NCI-H1048 (cell line): ENCODE results near the gene ATP1A3.

Source experiments
- DNase-seq: peaks from one replicate; lab custom pipeline; 2025; lab: John Stamatoyannopoulos, UW

Gene ATP1A3

DNA sequence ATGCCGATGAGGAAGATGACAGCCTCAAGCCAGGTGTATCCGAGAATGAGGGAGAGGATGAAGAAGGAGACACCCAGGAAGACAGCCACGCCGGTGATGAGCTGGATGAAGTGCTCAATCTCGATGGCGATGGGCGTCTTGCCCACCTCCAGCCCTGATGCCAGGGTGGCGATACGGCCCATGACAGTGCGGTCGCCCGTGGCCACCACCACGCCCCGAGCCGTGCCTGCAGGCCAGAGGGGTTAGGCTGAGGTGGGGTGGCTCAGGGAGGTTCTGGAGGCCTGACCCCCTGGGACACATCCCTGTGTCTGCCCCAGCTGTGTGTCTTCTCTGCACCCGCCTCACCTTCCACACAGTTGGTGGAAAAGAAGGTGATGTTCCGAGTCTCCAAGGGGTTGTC, 9.1 kb downstream of the ATP1A3 start:
- DNase-seq = no peak

DNA sequence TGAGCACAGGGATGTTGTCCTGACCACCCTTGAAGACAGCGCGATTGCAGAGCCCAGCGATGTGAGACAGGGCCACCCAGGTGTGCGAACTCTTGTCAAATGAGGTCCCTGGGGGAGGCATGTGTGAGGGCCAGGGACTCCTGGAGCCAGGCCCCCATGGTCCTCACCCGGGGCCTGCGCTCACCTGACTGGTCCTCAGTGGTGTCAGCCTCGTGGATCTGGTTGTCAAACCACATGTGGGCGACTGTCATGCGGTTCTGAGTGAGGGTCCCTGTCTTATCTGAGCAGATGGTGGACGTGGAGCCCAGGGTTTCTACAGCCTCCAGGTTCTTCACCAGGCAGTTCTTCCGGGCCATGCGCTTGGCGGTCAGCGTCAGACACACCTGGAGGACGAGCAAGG, 12.3 kb downstream of the ATP1A3 start:
- DNase-seq = no peak

DNA sequence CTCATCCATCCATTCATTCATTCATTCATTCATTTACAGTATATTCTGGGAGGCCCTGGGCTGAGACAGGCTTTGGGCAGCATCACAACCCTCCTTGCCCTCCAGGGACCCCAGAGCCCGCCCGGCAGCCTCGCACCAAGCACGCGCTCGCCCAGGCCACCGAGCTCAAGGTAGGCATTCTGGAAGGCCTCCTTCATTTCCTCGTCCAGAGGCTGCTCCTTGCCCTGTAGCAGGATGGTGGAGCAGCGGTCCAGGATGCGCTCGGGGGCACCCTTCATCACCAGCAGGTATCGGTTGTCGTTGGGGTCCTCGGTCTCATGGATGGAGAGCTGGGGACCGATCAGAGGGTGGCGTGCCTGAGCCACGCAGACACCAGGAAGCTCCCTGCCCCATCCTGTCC, 15.6 kb downstream of the ATP1A3 start:
- DNase-seq = no peak

DNA sequence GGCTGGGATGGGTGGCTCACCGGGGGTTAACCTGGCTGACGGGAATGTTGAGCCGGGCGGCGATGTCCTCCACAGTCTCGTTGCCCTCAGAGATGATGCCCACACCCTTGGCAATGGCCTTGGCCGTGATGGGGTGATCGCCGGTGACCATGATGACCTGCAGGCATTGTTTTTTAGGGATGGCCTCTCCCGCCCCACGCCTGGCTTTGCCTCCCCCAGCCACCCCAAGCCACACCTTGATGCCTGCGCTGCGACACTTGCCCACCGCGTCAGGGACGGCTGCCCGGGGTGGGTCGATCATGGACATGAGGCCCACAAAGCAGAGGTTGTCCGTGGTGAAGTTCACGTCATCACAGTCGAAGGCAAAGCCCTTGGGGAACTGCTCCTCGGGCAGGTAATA, 16.1 kb downstream of the ATP1A3 start:
- no peak for DNase-seq

DNA sequence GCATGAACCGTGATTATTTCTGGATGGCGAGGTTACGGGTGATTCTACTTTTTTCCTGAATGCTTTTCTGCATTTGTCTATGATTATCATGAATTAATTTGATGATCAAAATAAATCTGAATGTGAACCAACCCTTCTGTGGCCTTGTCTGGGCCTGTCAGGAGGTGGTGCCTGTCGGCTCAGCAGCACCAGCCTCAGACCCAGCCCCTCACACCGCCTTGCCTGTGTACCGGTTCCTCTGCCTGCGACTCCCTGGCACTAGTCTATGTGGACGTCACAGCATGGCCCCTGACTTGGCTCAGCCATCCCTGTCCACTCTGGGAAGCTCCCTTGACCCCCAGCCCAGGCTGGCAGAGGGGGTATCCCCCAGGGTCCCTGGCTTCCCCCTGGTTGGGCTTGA, 19.4 kb downstream of the ATP1A3 start:
- no peak for DNase-seq

DNA sequence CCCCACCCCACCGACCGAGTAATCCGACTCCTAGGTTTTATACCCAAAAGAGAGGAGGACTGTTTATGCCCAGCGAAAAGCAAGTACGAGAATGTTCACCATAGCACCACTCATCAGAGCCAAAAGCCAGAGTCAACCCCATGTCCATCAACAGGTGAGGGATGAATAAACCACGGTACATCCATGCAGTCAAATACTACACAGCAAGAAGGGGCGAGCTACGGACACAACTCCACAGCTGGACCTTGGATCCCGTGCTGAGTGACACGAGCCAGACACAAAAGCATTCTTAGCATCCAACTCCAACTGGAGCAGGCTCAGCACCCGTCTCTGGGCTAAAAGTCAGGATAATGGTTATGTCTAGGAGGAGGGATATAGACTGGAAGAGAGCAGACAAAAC, 22.7 kb downstream of the ATP1A3 start:
- no peak for DNase-seq

DNA sequence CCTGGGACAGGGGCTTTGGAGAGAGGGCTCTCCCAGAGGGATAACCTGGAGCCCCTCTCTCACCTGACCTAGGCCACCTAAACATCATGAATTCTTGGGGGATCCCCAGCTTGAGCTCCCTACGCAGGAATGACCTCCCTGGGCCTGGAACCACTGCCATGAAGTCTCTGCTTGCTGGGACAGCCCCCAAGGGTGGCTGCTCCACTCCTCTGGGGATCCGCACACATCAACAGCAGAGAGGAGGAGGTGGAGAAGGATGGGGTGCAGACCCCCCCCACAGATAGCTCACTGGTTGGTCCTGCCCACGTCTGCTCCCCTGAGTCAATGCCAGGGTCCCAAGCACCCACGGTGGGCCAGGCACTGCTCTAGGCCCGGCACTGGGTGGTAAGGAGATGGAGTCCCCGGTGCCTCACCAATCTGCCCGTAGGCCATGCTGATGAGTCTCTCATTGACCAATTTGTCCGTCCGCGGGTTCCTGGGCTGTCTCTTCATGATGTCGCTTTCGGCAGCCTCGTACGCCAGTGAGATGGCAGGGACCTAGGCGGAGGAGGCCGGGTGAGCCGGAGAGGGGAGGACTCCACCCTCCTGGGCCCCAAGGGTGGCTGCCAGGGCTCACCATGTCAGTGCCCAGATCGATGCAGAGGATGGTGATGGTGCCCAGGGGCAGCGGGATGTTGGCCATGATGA, 24.1 kb downstream of the ATP1A3 start:
- DNase-seq = no peak

DNA sequence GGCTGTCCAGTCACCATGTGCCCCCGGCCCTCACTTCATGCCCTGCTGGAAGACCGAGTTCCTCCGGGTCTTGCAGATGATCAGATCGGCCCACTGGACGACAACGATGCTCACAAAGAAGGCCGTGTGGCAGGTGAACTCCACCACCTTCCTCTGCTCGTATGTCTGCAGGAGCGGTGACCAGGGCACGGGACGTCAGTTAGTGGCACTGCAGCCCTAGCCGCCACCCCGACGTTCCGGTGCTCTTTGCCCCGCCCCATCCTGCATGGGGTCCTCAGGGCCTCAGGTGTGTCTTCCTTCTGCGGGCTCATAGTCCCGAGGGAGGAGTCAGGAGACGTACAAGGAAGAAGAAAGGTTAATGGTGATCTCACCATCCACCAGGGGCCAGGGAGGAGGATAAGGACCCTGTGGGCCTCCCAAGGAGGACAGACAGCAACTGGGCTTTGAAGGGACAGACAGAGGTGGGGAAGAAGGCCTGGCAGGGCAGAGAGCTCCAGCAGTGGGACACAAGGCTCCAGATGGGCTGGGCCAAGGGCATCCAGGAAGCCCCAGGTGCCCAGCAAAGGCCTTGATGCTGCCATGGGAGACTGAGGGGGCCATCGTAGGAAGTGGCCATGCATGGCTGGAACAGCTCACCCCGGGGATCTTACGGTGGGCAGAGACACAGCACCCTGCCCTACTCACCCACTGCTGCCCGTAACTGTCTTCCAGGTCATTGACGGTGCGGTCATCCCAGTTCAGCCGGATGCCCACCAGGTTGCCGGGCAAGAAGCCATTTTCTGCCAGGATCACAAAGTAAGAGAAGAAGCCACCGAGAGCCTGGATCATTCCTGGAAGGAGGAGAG, 25.1 kb downstream of the ATP1A3 start:
- DNase-seq = no peak

DNA sequence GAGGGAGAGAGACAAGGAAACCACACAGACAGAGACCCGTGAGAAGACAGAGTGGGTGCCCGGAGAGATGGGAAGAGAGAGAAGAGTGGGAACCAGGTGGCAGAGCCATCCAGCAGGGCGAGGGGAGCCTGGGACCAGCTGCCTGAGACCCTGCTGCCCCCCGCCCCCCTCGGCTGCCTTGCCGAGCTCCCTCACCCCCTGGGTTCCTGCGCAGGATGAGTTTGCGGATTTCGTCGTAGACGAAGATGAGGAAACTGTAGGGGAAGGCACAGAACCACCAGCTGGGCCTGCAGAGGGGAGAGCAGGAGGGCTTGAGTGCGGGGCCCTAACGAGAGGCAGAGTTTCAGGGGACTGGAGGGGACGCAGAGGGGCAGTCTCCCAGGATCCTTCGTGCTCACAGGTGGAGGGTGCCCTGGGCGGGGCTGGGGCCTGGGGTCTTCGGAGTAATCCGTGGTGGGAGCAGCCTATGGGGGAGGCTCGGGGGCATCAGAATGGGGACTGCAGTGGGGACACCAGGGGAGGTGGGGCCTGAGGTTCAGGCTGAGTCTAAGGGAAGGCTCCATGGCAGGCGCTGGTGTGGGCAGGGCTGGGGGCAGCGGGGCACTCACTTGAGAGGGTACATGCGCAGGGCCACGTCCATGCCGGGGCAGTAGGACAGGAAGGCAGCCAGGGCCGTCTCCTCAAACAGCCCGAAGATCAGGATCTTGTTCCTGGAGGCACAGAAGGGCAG, 26.8 kb downstream of the ATP1A3 start:
- DNase-seq = no peak

DNA sequence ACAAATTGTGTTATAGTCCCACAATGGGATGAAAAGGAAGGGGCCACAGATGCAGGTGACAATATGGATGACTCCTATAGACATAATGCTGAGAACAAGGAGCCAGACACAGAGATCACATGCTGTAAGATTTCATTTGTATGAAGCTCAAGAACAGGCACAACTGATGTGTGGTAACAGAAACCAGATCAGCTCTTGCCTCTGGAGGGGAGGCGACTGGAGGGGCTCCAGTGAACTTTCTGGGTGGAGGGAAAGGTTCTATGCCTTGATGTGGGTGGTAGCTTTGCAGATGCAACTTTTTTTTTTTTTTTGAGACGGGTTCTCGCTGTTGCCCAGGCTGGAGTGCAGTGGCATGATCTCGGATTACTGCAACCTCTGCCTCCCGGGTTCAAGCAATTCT, 28.9 kb downstream of the ATP1A3 start:
- no peak for DNase-seq

DNA sequence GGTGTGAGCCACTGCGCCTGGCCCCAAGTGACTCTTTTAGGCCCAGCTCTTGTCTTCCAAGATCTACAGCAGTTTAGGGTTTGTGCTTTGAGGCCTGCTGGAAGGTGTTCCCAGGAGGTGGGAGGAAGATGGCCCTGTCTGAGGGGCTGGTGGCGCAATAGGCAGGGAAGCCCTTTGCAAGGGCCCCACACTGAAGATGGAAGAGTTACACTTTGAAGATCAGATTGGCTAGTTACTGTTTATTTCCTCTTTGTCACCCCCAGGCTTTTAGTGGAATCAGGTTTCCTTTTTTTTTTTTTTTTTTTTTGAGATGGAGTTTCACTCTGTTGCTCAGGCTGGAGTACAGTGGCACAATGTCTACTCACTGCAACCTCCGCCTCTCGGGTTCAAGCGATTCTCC, 33.1 kb downstream of the ATP1A3 start:
- DNase-seq = no peak

DNA sequence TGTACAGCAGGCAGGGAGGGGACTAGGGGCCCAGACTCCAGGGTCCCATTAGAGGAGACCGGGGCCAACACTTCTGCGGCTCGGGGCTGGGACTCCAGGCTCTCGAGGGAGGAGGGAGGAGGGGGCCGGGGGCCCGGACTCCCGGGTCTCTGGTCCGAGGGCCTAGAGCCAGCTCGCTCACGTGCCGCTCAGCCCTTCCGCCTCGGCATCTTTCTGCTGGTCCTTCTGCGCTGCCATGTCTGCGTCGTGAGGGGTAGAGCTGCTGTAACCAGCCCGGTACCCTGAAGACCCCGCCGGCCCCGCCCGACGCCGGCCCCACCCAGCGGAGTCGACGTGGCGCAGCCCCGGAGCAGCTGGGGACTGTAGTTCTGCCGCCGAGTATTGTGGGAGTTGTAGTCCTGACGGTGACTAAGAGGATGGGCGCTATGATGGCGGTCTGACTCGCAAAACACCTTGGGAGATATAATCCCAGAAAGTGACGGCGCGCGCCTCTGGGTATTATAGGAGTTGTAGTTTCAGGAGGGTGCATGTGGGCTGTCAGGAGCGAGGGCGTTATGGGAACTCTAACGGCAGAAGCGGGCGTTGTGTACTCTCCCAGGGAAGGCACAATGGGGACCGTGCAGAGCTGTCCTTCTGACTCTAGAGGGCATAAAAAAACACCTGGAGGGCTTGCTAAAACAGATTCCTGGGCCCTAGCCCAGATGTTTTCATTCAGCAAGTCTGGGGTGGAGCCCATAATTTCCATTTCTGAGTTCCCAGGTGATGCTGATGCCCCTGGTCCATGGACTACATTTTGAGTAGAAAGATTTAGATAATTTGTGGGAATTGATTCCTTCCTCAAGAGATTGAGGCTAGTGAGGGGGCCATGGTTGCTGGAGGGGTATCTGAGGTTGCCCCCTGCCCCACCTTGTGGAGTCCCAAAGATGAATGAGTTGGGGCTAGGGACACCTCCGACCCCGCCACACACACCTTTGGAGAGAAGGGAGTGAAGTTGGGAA, 34.7 kb downstream of the ATP1A3 start, which contains the start of gene RABAC1:
Gene RABAC1, minus strand, starts transcription at position 266 of the 998 bp plus-strand sequence. Its CDS starts 29 bp downstream, at position 237.
- DNase-seq = peak; percentile 74

DNA sequence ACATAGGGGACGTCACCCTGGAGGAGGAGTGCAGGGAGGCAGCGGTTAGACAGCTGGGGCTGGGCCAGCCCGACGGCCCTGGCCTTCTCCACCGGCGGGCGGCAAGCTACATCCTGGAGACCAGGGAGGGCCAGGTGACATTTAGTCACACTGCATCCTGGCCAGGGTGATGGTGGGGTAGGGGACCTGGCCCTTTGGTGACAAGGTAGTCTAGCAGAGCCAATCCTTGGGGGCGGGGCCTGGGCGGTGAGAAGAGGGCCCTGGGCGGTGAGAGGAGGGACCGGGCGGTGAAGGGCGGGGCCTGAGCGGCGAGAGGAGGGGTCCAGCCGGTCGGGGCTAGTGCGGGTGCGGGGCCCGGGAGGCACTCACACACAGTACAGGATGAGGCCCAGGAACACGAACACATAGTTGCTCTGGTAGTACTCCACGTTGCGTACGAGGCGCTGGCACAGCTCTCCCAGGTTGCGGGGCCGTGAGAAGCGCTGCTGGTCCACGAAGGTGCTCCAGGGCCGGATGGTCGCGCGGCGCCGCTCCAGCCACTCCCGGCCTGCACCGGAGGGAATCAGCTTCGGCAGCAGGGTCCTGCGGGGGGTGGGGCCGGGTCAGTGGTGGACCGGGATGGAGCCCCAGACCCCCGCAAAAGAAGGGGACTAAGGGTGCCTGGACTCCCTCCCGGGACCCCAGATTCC, 35.5 kb downstream of the ATP1A3 start:
- peak; percentile 23 for DNase-seq

DNA sequence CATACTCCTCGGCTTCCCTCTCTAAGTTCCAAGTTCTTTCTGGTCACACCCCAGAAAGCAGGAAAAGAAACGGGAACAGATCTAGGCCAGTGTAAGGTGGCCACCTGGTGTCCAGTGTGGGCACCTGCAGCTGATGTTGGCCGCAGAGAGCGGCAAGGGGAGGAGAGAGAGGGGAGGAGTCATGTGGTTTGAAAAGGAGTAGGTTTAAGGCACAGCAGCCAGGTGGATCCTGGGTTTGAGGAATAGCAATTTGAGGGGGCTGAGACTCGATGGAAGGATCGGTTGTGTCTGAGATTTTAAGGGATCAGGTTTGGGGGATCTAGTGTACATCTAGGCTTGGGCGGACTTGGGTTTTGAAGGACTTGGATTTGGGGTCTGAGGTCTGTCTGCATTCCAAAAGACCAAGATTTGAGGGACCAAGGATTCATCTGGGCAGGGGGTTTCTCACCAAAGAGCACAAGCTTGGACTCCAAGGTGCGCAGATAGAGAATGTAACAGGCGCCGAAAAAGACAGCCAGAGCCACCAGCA, 36.1 kb downstream of the ATP1A3 start:
- no peak for DNase-seq

DNA sequence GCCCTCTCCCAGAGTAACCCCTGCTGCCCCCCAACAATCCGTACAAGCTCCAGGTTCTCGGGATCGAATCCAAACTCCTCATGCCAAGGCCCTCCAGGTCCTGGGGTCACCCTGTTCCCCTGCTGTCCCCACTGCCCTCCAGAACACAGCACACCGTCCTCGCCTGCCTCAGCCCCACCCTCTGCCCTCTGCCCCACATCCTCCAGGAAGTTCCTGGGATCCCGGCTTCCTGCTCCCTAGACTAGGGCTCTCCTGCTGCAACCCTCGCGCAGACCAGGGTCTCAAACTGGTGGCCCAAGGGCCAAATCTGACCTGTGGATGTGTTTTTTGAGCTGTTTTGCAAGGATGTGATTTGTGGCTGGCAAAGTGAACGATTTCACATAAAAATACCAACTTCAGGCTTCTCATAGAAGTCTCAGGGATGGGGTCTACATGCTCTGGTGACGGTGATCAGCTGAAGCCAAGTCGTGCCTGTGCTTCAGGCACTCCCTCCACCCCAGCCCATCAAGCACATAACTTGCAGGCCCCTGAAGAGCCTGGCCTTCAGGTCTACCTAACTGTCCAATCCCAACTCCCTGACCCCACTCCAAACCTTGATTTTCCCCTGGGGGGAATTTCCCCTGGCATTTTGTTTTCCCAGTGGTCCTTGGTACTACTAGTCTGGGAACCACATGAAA, 36.7 kb downstream of the ATP1A3 start:
- no peak for DNase-seq

DNA sequence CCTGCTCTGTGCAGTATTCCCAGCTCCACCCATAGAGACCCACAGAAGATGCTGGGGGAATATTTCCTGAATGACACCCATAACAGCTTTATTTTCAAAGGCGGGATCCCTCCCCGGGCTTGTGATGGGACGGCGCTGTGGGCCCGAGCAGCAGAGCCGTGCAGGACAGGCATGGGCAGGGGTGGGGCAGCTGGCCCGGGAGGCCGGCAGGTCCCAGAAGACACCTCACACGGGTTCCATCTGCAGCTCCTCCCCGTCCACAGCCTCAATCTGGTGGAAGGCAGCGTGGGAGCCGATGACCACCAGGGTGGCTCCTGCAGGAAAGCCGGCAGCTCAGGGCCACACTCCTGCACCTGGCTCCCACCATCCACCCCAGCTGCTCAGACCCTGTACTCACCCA, 37.4 kb downstream of the ATP1A3 start:
- no peak for DNase-seq

DNA sequence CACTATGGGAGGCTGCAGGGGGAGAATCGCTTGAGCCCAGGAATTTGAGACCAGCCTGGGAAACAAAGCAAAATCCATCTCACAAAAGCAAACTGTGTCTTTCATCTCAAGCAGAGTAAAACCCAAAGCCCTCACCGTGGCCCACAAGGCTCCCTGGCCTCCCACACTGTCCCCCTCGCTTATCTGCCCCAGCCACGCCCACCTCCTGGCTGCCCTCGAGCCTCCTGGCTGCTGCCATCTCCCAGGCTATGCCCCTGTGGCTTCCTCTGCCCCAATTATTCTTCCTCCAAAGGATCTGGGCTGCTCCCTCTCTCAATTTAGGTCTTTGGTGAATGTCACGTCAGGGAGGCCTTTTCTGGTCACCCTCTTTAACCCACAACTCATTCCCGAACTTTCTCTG, 38.5 kb downstream of the ATP1A3 start:
- DNase-seq = no peak

DNA sequence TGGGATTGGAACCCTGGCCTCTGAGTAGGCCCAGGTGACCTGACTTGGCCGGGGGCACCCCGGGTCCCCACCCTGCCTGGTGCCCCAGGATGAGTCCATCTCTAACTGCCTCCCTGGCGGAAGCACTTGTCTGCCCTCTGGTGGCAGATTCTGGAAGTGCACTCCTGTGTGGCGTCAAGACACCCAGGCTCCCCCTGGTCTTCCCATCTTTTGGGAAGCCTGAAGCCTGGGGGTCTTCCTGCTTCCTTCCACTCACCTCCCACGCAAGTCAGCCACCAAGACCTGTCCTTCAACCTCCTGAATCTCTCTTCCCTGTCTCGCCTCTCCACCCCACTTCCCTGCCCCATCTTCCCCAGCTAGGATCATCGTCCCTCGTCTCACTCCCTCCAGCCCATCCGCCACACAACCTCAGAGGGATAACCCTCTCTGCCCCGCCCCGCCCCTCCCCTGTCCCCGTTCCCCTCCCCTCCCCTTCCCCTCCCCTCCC, 42.3 kb downstream of the ATP1A3 start:
- DNase-seq = peak; percentile 48

DNA sequence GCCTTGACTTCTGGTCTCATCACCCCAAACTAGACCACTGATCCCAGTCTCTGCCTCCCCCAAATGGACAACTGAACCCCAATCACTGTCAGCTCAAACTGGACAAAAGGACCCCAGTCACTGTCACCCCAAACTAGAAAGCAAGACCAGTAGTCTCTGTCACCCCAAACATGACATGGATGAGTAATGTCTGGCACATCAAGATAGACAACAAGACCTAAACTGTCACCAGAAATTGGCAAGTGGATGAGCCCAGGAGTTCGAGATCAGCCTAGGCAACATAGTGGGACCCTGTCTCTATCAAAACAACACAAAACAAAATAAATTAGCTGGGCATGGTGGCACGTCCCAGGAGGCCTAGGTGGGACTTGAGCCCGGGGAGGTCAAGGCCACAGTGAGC, 46.9 kb downstream of the ATP1A3 start:
- no peak for DNase-seq
